Neural cell (in vitro differentiated cells): Measurements from ENCODE around the gene PITPNB. TPM values are rescaled to one million over a fixed set of nuclear protein-coding genes. Genes with fewer than 3 reads are reported as not detected.

Source experiments
- H2AFZ ChIP-seq: fragments of 200-600, 300-800 bp; sonication (generic), shearing (Covaris generic); 2 replicates; pipeline ENCODE4 v1.6.0; 2014; ENCODE audit warnings: low read depth, mild to moderate bottlenecking, antibody characterized with exemption, low read length, moderate library complexity
- H3F3A ChIP-seq: fragments of 200-600 bp; shearing (Covaris generic); 2 replicates; pipeline ENCODE4 v1.6.1; 2016; ENCODE audit warnings: mild to moderate bottlenecking, moderate library complexity, mixed read lengths, antibody characterized with exemption, low read length; ENCODE audit not compliant: insufficient read depth, poor library complexity, severe bottlenecking
- H3K27ac ChIP-seq: fragments of 200-600, 300-800 bp; sonication (generic), shearing (Covaris generic); 2 replicates; pipeline ENCODE4 v1.5.1; 2014; ENCODE audit warnings: mild to moderate bottlenecking, low read length, moderate library complexity
- H3K27me3 ChIP-seq: fragments of 300-800, 200-600 bp; sonication (generic), shearing (Covaris generic); 2 replicates; pipeline ENCODE4 v1.6.0; 2014; ENCODE audit warnings: mild to moderate bottlenecking, low read depth, low read length, moderate library complexity; ENCODE audit not compliant: insufficient read depth
- H3K36me3 ChIP-seq: fragments of 300-800, 200-600 bp; sonication (generic), shearing (Covaris generic); 2 replicates; pipeline ENCODE4 v1.5.1; 2014; ENCODE audit warnings: mild to moderate bottlenecking, antibody characterized with exemption, low read length, moderate library complexity; ENCODE audit not compliant: insufficient read depth
- H3K4me2 ChIP-seq: fragments of 300-800, 200-600 bp; sonication (generic), shearing (Covaris generic); 2 replicates; pipeline ENCODE4 v1.6.0; 2014; ENCODE audit warnings: mild to moderate bottlenecking, low read length
- H3K4me3 ChIP-seq: fragments of 300-800, 200-600 bp; sonication (generic), shearing (Covaris generic); 2 replicates; pipeline ENCODE4 v1.5.1; 2014; ENCODE audit warnings: mild to moderate bottlenecking, low read length, moderate library complexity
- H3K79me2 ChIP-seq: fragments of 200-600 bp; shearing (Covaris generic); replicated peaks from 2 replicates; pipeline ENCODE4 v1.6.0; 2014; ENCODE audit warnings: mild to moderate bottlenecking, low read length, moderate library complexity; ENCODE audit not compliant: insufficient read depth
- H3K9ac ChIP-seq: fragments of 300-800, 200-600 bp; sonication (generic), shearing (Covaris generic); 2 replicates; pipeline ENCODE4 v1.6.1; 2016; ENCODE audit warnings: mild to moderate bottlenecking, low read length, mixed read lengths
- H3K9me2 ChIP-seq: fragments of 200-600 bp; shearing (Covaris generic); 2 replicates; pipeline ENCODE4 v1.6.1; 2016; ENCODE audit warnings: mild to moderate bottlenecking, low read length, mixed read lengths; ENCODE audit not compliant: insufficient read depth
- H3K9me3 ChIP-seq: fragments of 200-600, 300-800 bp; sonication (generic), shearing (Covaris generic); 2 replicates; pipeline ENCODE4 v1.6.1; 2016; ENCODE audit warnings: mild to moderate bottlenecking, mixed run types, low read length, moderate library complexity, mixed read lengths
- H4K20me1 ChIP-seq: fragments of 200-600 bp; shearing (Covaris generic); 2 replicates; pipeline ENCODE4 v1.6.1; 2016; ENCODE audit warnings: mild to moderate bottlenecking, mixed run types; ENCODE audit not compliant: insufficient read depth
- EP300 ChIP-seq: fragments of 450-650 bp; conservative IDR thresholded peaks from 2 replicates; pipeline ENCODE4 v1.6.1; 2014; ENCODE audit warnings: antibody characterized with exemption, mild to moderate bottlenecking, moderate library complexity; ENCODE audit not compliant: poor library complexity, severe bottlenecking
- EZH2 ChIP-seq: fragments of 200-600, 300-800 bp; shearing (Covaris generic), sonication (generic); IDR thresholded peaks from 2 replicates; pipeline ENCODE4 v1.6.1; 2014; ENCODE audit warnings: antibody characterized with exemption, low read length, borderline replicate concordance, mild to moderate bottlenecking; ENCODE audit not compliant: insufficient read depth, poor library complexity, severe bottlenecking
- MXI1 ChIP-seq: fragments of 450-650 bp; conservative IDR thresholded peaks from 2 replicates; pipeline ENCODE4 v1.6.1; 2014; ENCODE audit warnings: antibody characterized with exemption, mild to moderate bottlenecking; ENCODE audit not compliant: poor library complexity, severe bottlenecking
- POLR2AphosphoS5 ChIP-seq: IDR thresholded peaks from 2 replicates; pipeline ENCODE4 v1.6.1; 2012
- RAD21 ChIP-seq: fragments of 450-650 bp; conservative IDR thresholded peaks from 2 replicates; pipeline ENCODE4 v1.6.1; 2014; ENCODE audit warnings: antibody characterized with exemption, mild to moderate bottlenecking, moderate library complexity
- REST ChIP-seq: IDR thresholded peaks from 2 replicates; pipeline ENCODE4 v1.6.1; 2012; ENCODE audit warnings: borderline replicate concordance
- SMC3 ChIP-seq: fragments of 450-650 bp; conservative IDR thresholded peaks from 2 replicates; pipeline ENCODE4 v1.6.1; 2014; ENCODE audit warnings: antibody characterized with exemption, mild to moderate bottlenecking, moderate library complexity; ENCODE audit not compliant: poor library complexity
- TAF1 ChIP-seq: IDR thresholded peaks from 2 replicates; pipeline ENCODE4 v1.6.1; 2012; ENCODE audit warnings: low read depth
- polyA minus RNA-seq: library from RNA; depleted of rRNA, polyadenylated mRNA; stranded (reverse); fragments of >200 nt; gene quantifications from 2 replicates; pipeline ENCODE4 v1.2.3, GENCODE V29; 2014
- polyA plus RNA-seq: library from polyadenylated mRNA; depleted of rRNA; stranded (reverse); fragments of >200 nt; gene quantifications from 2 replicates; pipeline ENCODE4 v1.2.3, GENCODE V29; 2014
- TF ChIP-seq, protein P1 (sequence below): fragments of 450-650 bp; IDR thresholded peaks from 2 replicates; pipeline ENCODE4 v1.5.1; 2014; ENCODE audit warnings: antibody characterized with exemption, mild to moderate bottlenecking, moderate library complexity; ENCODE audit not compliant: poor library complexity, severe bottlenecking

The PITPNB gene
- polyA plus RNA-seq (39.7 and 44.8 TPM in 2 replicates), polyA minus RNA-seq (56.7 and 66.1 TPM in 2 replicates)

DNA sequence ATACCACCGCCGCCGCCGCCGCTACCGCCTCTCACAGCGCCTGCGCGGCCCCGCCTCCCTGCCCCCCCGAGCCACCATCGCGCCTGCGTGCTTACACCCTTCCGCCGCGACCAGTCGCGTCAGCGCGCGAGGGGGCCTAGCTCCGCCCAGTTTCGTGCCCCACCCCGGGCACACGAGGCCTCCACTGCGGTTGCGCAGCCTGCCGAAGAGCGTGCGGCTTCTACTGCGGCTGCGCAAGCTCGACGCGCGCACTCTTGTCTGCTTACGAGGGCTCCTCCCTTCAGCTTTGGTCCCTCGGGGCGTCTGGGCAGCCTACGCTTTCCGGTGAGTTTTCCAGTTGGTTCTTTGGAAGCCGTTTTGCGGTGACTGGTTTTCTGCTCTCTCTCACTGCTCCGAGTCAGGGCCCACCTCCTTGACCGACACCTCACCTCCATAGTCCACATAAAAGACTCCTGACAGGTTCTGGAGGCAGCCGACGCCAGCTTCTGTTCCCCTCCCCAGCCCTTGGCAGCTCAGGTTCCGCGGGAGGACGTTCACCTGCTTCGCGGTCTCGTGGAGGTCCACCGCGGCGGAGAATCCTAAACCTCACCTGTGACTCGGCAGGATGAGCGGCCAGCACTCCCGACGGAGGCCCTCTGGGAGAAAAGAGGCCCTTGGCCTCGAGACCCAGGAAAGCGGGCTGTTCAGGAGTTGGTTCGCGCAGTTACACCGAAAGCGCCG, at the start of gene PITPNB:
Gene PITPNB, minus strand, starts transcription at position 35 of the 720 bp plus-strand sequence. CDS start 65 bp downstream, outside the sequence.
- peak within 1 kb of the TSS; percentile 89 for H3K9ac ChIP-seq
- no peaks in the 10 kb centered on the region for H3K27me3 ChIP-seq
- no peaks in the 10 kb centered on the region for H3K36me3 ChIP-seq
- peak within 1 kb of the TSS; percentile 94 for H3K27ac ChIP-seq
- H3F3A ChIP-seq, result peaks cover 3% of the 10 kb centered on the region
- no peaks in the 10 kb centered on the region for H3K9me3 ChIP-seq
- H4K20me1 ChIP-seq, result no peaks in the 10 kb centered on the region
- TF ChIP-seq SMC3 (peak; percentile 49), POLR2AphosphoS5 (peak; percentile 77), REST (peak; percentile 72), EZH2 (no peak), RAD21 (peak; percentile 27), MXI1 (peak; percentile 63), EP300 (no peak), TAF1 (peak; percentile 85)
- TF ChIP-seq, protein P1, sequence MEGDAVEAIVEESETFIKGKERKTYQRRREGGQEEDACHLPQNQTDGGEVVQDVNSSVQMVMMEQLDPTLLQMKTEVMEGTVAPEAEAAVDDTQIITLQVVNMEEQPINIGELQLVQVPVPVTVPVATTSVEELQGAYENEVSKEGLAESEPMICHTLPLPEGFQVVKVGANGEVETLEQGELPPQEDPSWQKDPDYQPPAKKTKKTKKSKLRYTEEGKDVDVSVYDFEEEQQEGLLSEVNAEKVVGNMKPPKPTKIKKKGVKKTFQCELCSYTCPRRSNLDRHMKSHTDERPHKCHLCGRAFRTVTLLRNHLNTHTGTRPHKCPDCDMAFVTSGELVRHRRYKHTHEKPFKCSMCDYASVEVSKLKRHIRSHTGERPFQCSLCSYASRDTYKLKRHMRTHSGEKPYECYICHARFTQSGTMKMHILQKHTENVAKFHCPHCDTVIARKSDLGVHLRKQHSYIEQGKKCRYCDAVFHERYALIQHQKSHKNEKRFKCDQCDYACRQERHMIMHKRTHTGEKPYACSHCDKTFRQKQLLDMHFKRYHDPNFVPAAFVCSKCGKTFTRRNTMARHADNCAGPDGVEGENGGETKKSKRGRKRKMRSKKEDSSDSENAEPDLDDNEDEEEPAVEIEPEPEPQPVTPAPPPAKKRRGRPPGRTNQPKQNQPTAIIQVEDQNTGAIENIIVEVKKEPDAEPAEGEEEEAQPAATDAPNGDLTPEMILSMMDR, result no peak
- H3K79me2 ChIP-seq, result peaks cover 58% of the 10 kb centered on the region
- peak within 1 kb of the TSS; percentile 84 for H3K4me3 ChIP-seq
- peak within 1 kb of the TSS; percentile 61 for H2AFZ ChIP-seq
- H3K9me2 ChIP-seq, result no peaks in the 10 kb centered on the region
- peak within 1 kb of the TSS; percentile 94 for H3K4me2 ChIP-seq

GRCh38 chr22:27966168-27967064, 47.4 kb upstream of the PITPNB start:
- Histone ChIP-seq H3K9ac (no peak overlapping the region), H3K4me3 (no peak overlapping the region), H3K27ac (no peak overlapping the region), H3K4me2 (no peak overlapping the region), H3F3A (no peaks in the 10 kb centered on the region), H4K20me1 (no peaks in the 10 kb centered on the region), H3K9me2 (no peaks in the 10 kb centered on the region), H3K79me2 (no peaks in the 10 kb centered on the region), H3K9me3 (no peaks in the 10 kb centered on the region), H3K36me3 (no peaks in the 10 kb centered on the region), H3K27me3 (no peaks in the 10 kb centered on the region), H2AFZ (no peak overlapping the region)
- no peak for TF ChIP-seq POLR2AphosphoS5
- no peak for TF ChIP-seq EZH2
- no peak for TF ChIP-seq REST
- TF ChIP-seq RAD21, result no peak
- no peak for TF ChIP-seq TAF1
- no peak for TF ChIP-seq EP300
- TF ChIP-seq, protein P1, result no peak
- TF ChIP-seq MXI1, result no peak
- TF ChIP-seq SMC3, result no peak
